ENCODE results near the gene CDH2.

- TF ChIP-seq POLR2A (IDR thresholded peaks at IDR 0.05; ENCODE audit: low read depth, low read length) (no peak), SPI1 (IDR thresholded peaks at IDR 0.05; ENCODE audit: low read depth, low read length) (no peak), POLR2AphosphoS5 (IDR thresholded peaks at IDR 0.05; ENCODE audit: low read depth, low read length) (no peak), TAF1 (IDR thresholded peaks at IDR 0.05; ENCODE audit: low read depth, low read length) (no peak), PAX5 (IDR thresholded peaks at IDR 0.05; ENCODE audit: insufficient read depth, low read length, severe bottlenecking) (no peak), POU2F2 (IDR thresholded peaks at IDR 0.05; ENCODE audit: low read depth, low read length) (no peak)
Observed at GRCh38 chr18:28176698-28176947, 307 bp downstream of the CDH2 start.

Data from GM12891 (cell line).